ENCODE results near the gene UPB1.

UPB1 gene

DNA sequence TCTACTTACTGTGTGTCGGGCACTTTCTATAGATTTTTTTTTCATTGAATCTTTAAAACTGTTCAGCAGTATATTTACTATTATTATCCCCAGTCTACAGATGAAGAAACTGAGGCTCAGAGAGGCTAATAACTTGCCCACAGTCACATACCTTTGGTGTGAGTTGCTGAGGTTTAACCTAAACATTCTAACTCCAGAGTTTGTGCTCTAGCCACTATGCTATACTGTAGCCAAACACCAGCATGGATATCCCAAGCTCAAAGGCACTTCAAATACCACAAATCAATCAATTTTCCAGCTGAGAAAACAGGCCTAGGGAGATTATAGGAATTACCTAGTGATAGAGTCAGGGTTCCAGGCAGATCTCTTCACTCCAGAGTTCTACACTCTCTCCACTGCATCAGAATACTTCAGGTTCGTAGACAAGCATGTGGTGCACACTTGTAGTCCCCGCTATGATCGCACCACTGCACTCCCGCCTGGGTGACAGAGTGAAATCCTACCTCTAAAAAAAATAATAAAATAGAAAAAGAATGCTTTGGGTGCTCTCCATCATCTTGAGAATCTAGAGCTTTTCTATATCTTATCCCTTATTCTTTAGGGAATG lies 20.4 kb upstream of the UPB1 start:
- TF ChIP-seq, protein P1, sequence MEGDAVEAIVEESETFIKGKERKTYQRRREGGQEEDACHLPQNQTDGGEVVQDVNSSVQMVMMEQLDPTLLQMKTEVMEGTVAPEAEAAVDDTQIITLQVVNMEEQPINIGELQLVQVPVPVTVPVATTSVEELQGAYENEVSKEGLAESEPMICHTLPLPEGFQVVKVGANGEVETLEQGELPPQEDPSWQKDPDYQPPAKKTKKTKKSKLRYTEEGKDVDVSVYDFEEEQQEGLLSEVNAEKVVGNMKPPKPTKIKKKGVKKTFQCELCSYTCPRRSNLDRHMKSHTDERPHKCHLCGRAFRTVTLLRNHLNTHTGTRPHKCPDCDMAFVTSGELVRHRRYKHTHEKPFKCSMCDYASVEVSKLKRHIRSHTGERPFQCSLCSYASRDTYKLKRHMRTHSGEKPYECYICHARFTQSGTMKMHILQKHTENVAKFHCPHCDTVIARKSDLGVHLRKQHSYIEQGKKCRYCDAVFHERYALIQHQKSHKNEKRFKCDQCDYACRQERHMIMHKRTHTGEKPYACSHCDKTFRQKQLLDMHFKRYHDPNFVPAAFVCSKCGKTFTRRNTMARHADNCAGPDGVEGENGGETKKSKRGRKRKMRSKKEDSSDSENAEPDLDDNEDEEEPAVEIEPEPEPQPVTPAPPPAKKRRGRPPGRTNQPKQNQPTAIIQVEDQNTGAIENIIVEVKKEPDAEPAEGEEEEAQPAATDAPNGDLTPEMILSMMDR (IDR thresholded peaks at IDR 0.05; ENCODE audit: insufficient read depth, low read depth, low read length, missing control alignments): no peak
- H3K4me3 ChIP-seq (ENCODE audit: low read length): no peak overlapping the region
- DNase-seq (ENCODE audit: low read depth): no peak

DNA sequence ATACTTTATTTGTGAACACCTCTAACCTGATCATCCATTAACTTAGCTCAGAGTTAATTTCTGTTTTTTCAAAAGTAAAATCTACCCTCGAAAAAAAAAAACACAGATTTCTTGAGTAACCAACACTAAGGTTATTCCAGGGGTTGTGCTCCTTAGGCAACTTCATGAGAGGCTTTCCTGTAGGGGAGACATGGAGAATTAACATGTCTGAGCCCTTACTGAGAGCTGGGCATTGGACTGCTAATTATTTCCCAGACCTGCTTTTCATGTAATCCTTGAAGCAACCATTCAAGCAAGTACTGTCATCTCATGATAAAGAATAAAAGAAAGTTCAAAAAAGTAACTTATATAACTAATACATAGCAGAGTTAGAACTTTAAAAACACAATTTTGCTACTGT lies 13.5 kb upstream of the UPB1 start:
- TF ChIP-seq, protein P1 (IDR thresholded peaks at IDR 0.05; ENCODE audit: insufficient read depth, low read depth, low read length, missing control alignments): no peak
- no peak overlapping the region for H3K4me3 ChIP-seq (ENCODE audit: low read length)

DNA sequence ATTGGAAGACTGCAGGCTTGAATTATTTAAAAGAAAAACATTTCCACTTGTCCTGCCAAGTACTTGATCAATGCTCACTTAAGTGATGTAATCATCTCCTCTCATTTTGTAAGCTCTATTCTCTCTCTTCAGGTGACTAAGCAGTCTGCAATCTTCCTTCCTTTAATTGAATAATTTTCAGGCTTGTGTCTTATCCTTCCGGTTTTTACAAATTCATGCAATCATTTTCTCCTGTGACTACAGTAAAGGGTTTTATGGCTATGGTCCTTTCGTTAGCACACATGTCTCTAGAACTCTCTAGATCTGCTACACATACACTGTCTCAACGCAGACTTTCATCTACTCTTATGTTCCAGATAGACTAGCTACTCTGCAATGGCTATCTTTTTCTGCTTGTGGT lies 12.6 kb upstream of the UPB1 start:
- peak; percentile 86 for DNase-seq (ENCODE audit: low read depth)
- TF ChIP-seq, protein P1 (IDR thresholded peaks at IDR 0.05; ENCODE audit: insufficient read depth, low read depth, low read length, missing control alignments): no peak
- H3K4me3 ChIP-seq (ENCODE audit: low read length): no peak overlapping the region

More for the DNA sequence above, 13.5 kb upstream of the UPB1 start:
- DNase-seq (ENCODE audit: low read depth): no peak

DNA sequence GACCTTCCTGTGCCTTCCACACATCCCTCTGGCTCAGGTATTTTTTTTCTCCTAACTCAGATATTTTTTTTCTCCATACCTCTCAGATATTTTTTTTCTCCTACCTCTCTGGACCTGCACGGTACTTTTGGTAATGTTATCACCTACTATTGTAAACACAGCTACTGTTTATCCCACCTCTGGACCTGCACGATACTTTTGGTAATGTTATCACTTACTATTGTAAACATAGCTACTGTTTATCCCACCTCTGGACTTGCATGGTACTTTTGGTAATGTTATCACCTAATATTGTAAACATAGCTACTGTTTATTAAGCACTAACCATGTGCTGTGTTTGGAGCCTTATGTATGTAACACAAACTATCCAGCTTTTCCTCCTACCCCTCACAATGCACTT lies 12.1 kb upstream of the UPB1 start:
- TF ChIP-seq, protein P1 (IDR thresholded peaks at IDR 0.05; ENCODE audit: insufficient read depth, low read depth, low read length, missing control alignments): no peak
- no peak for DNase-seq (ENCODE audit: low read depth)
- H3K4me3 ChIP-seq (ENCODE audit: low read length): no peak overlapping the region

DNA sequence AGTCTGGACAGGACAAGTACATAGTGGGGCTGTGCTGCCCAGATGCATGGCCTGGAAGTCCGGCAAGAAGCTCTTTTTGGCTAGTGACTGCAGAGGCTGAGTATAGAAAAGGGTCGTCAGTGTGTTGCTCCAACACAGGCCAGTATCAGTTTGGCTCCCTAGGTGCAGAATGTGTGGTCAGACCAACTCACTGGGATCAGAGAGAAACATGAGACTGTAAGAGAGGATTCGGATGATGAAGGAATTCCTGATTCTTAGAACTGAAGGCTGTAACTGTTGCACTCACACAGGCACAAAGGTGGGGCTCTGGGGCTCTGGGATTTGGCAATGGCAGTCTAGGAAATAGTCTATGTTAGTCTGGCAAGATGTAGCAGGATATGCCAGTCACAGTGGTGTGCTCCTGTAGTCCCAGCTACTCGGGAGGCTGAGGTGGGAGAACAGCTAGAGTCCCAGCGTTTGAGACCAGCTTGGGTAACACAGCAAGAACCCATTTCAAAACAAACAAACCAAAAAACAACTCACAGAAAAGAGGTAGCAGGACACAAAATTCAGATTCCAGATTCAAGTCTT lies 11.1 kb upstream of the UPB1 start:
- TF ChIP-seq, protein P1 (IDR thresholded peaks at IDR 0.05; ENCODE audit: insufficient read depth, low read depth, low read length, missing control alignments): no peak
- no peak for DNase-seq (ENCODE audit: low read depth)
- H3K4me3 ChIP-seq (ENCODE audit: low read length): no peak overlapping the region

DNA sequence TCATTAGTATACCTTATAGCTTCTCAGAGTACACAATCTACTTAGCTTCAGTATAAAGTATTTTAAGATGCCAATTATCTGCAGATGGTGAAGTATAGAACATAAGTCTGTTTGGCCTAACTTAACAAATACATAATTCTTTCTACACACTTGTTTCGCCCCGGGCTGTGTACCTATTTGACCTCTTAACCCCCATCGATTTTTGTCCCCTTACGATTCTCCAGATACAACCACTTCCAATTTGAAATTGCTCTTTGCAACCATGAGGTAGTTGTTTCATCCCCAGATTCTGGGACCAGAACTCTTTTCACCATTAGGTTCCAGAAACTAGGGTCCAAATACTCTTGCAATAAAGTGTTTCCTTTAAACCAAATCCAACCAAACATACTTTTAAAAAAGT lies 10.0 kb upstream of the UPB1 start:
- no peak overlapping the region for H3K4me3 ChIP-seq (ENCODE audit: low read length)
- TF ChIP-seq, protein P1 (IDR thresholded peaks at IDR 0.05; ENCODE audit: insufficient read depth, low read depth, low read length, missing control alignments): no peak
- no peak for DNase-seq (ENCODE audit: low read depth)

DNA sequence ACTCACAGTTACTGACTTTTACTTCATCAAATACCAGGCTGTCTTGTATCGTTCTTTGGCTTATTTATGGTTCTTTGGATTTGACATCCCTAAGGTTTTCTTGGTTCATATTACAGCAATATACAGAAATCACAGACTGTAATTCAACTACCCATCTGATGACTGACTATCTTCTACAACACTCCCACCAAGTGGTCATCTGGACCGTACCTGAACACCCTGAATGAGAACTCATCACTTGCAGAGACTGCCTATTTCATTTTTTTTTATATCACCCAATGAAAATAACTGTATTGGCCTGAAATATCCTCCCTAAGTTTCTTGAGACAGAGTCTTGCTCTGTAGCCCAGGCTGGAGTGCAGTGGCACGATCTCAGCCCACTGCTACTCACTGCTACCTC lies 9.5 kb upstream of the UPB1 start:
- DNase-seq (ENCODE audit: low read depth): no peak
- H3K4me3 ChIP-seq (ENCODE audit: low read length): no peak overlapping the region
- TF ChIP-seq, protein P1 (IDR thresholded peaks at IDR 0.05; ENCODE audit: insufficient read depth, low read depth, low read length, missing control alignments): no peak

All from epithelial cell of esophagus (primary cell).